NCI-H1417 (cell line): ENCODE measurements around the gene OTOL1.

ENCODE experiments used
- DNase-seq, 3 experiments: peaks; one replicate each; lab custom pipeline; 2025; lab: John Stamatoyannopoulos, UW

The OTOL1 gene

GRCh38 chr3:161540594-161540993 is 44.0 kb downstream of the OTOL1 start:
- DNase-seq: no peak

- no peak for DNase-seq
Observed at GRCh38 chr3:161545824-161546223, 49.2 kb downstream of the OTOL1 start.

DNA sequence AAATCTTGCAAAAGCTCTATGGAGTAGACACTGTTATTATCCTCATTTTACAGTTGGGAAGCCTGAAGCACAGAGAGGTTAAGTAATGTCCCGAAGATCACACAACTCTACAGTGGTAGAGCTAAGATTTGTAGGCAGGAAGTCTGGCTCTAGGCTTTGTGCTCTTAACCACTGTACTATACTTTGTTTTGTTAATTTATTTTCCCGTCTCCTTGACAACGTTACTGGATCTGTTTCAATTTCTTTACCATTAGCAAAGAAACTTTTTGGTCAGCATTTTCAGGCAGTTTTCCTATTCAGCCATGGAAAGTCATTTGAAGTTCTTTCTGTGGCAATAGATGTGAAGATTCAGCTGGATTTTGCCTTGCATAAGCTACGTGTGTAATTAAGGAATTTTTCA is 51.7 kb downstream of the OTOL1 start:
- DNase-seq: no peak

- DNase-seq: no peak
Observed at GRCh38 chr3:161549261-161549660, 52.7 kb downstream of the OTOL1 start.

GRCh38 chr3:161550491-161551195 is 54.0 kb downstream of the OTOL1 start:
- DNase-seq: peak in 2 of 3 experiments; percentile 21 to 63

GRCh38 chr3:161551697-161552096 is 55.1 kb downstream of the OTOL1 start:
- DNase-seq: peak in 1 of 3 experiments; percentile 44

DNA sequence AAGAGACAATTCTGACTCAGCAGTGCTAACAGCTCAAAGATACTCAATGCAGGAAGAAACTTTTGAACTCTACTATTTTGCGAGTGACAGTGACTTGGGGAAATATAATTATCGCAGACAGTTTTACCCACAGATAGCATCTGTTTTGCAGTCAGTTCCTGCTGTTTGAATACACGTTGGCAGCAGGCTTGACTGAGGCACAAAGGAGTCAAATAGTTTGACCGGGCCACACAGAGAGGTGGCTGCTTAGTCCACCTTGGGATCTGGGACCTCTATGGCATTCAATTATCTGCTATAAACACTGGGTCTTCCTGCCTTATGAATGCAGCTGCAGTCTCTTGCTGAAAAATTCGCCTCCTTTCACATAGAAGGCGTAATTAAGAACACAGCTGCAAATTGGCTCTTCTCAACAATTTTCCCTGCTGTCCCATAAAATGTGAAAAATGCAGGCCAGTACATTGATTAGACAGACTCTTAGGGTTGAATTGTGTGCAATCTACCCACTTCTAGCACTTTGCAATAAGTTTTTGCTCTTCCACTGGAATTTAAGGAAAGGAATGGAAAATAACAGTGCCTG is 56.5 kb downstream of the OTOL1 start:
- DNase-seq: no peak
